GM23338 (cell line): ENCODE measurements around the gene IQCC. TPM values are rescaled to one million over a fixed set of nuclear protein-coding genes. Genes with fewer than 3 reads are reported as not detected.

Experiments used
- ATAC-seq: fragments of 200-7000 bp; cut with Tn5 transposase; 3 replicates; pipeline ENCODE4 v1.9.1; 2020
- DNase-seq: peaks from one replicate; pipeline ENCODE4 v3.0.0-alpha.2; 2015; ENCODE audit warnings: low spot score
- H2AFZ ChIP-seq: fragments of 200-600 bp; sonication (generic); 2 replicates; pipeline ENCODE4 v1.8.0; 2016; ENCODE audit warnings: antibody characterized with exemption, mild to moderate bottlenecking, moderate library complexity
- H3F3A ChIP-seq: fragments of 200-600 bp; sonication (generic); replicated peaks from 2 replicates; pipeline ENCODE4 v1.8.0; 2017; ENCODE audit warnings: antibody characterized with exemption, mixed run types, low read depth
- H3K27ac ChIP-seq: fragments of 200-600 bp; sonication (generic); 2 replicates; pipeline ENCODE4 v1.6.1; 2016; ENCODE audit warnings: low read depth
- H3K27me3 ChIP-seq: fragments of 200-600 bp; sonication (generic); 2 replicates; pipeline ENCODE4 v1.8.0; 2016; ENCODE audit warnings: mild to moderate bottlenecking, mixed run types, moderate library complexity; ENCODE audit not compliant: insufficient read depth
- H3K36me3 ChIP-seq: fragments of 200-600 bp; sonication (generic); 2 replicates; pipeline ENCODE4 v1.8.0; 2016; ENCODE audit warnings: mild to moderate bottlenecking; ENCODE audit not compliant: insufficient read depth
- H3K4me1 ChIP-seq: fragments of 200-600 bp; sonication (generic); 2 replicates; pipeline ENCODE4 v1.8.0; 2016; ENCODE audit warnings: mild to moderate bottlenecking, moderate library complexity; ENCODE audit not compliant: insufficient read depth
- H3K4me2 ChIP-seq: fragments of 200-600 bp; sonication (generic); 2 replicates; pipeline ENCODE4 v1.7.1; 2017; ENCODE audit warnings: mixed run types
- H3K4me3 ChIP-seq: fragments of 200-600 bp; sonication (generic); 2 replicates; pipeline ENCODE4 v1.6.1; 2016; ENCODE audit warnings: mixed run types
- H3K79me2 ChIP-seq: fragments of 200-600 bp; sonication (generic); replicated peaks from 2 replicates; pipeline ENCODE4 v1.8.0; 2017; ENCODE audit warnings: mild to moderate bottlenecking; ENCODE audit not compliant: insufficient read depth
- H3K9me2 ChIP-seq: fragments of 200-600 bp; sonication (generic); 2 replicates; pipeline ENCODE4 v1.8.0; 2017; ENCODE audit not compliant: insufficient read depth
- H4K20me1 ChIP-seq: fragments of 200-600 bp; sonication (generic); replicated peaks from 2 replicates; pipeline ENCODE4 v1.8.0; 2017; ENCODE audit warnings: mild to moderate bottlenecking; ENCODE audit not compliant: insufficient read depth
- H3K27ac Mint-ChIP-seq: 2 replicates; pipeline ENCODE4 v1.8.0; 2020; ENCODE audit warnings: inconsistent platforms, mild to moderate bottlenecking, moderate library complexity, mixed read lengths
- H3K27me3 Mint-ChIP-seq: 3 replicates; pipeline ENCODE4 v1.8.0; 2022; ENCODE audit warnings: low read depth, mild to moderate bottlenecking, moderate library complexity, mixed read lengths, inconsistent platforms; ENCODE audit not compliant: insufficient read depth, poor library complexity
- H3K36me3 Mint-ChIP-seq: 3 replicates; pipeline ENCODE4 v1.8.0; 2021; ENCODE audit warnings: low read depth, mild to moderate bottlenecking, inconsistent platforms, moderate library complexity, mixed read lengths
- H3K4me1 Mint-ChIP-seq: 3 replicates; pipeline ENCODE4 v1.8.0; 2020; ENCODE audit warnings: mild to moderate bottlenecking, inconsistent platforms, mixed read lengths
- H3K4me3 Mint-ChIP-seq: 3 replicates; pipeline ENCODE4 v1.8.0; 2021; ENCODE audit warnings: moderate library complexity, mild to moderate bottlenecking, inconsistent platforms, mixed read lengths
- H3K9me3 Mint-ChIP-seq: 3 replicates; pipeline ENCODE4 v1.8.0; 2020; ENCODE audit warnings: moderate library complexity, mild to moderate bottlenecking, inconsistent platforms, mixed read lengths
- CREB1 ChIP-seq: fragments of 250-450 bp; sonication (Bioruptor Pico); IDR thresholded peaks from 2 replicates; pipeline ENCODE4 v1.5.0; 2020; ENCODE audit warnings: low read depth, mild to moderate bottlenecking, moderate library complexity
- EZH2 ChIP-seq: fragments of 200-600 bp; sonication (generic); IDR thresholded peaks from one replicate; pipeline ENCODE4 v1.8.0; 2017; ENCODE audit warnings: antibody characterized with exemption, mild to moderate bottlenecking, low read depth; ENCODE audit not compliant: unreplicated experiment
- EZH2phosphoT487 ChIP-seq: fragments of 200-600 bp; sonication (generic); IDR thresholded peaks from one replicate; pipeline ENCODE4 v1.8.1; 2018; ENCODE audit warnings: antibody characterized with exemption; ENCODE audit not compliant: unreplicated experiment
- JUNB ChIP-seq: IDR thresholded peaks from one replicate; pipeline ENCODE4 v1.6.1; 2016; ENCODE audit warnings: antibody characterized with exemption; ENCODE audit not compliant: unreplicated experiment
- NANOG ChIP-seq: IDR thresholded peaks from 2 replicates; pipeline ENCODE4 v1.6.1; 2016; ENCODE audit warnings: antibody characterized with exemption, borderline replicate concordance
- POLR2AphosphoS5 ChIP-seq: IDR thresholded peaks from 2 replicates; pipeline ENCODE4 v1.6.1; 2016; ENCODE audit warnings: antibody characterized with exemption, low read depth
- STAT1 ChIP-seq: IDR thresholded peaks from one replicate; pipeline ENCODE4 v1.6.1; 2016; ENCODE audit warnings: antibody characterized with exemption; ENCODE audit not compliant: unreplicated experiment
- ZNF114 ChIP-seq: fragments of 250-450 bp; sonication (Bioruptor Pico); IDR thresholded peaks from 2 replicates; pipeline ENCODE4 v1.5.0; 2020; ENCODE audit warnings: mild to moderate bottlenecking, moderate library complexity
- ZNF331 ChIP-seq: fragments of 250-450 bp; sonication (Bioruptor Pico); IDR thresholded peaks from 2 replicates; pipeline ENCODE4 v1.5.0; 2020; ENCODE audit warnings: low read depth, mild to moderate bottlenecking, moderate library complexity
- polyA plus RNA-seq: library from polyadenylated mRNA; unstranded; fragments of >200 nt; fragmentation: Nextera tagmentation; extraction: Ambion mirVana; gene quantifications from 2 replicates; pipeline ENCODE4 v1.2.1, GENCODE V29; 2016
- total RNA-seq: library from RNA; depleted of rRNA; stranded (reverse); fragments of >200 nt; shearing (Covaris generic); gene quantifications from 2 replicates; pipeline ENCODE4 v1.2.3, GENCODE V29; 2014
- TF ChIP-seq, protein P1 (sequence below), 2 experiments: fragments of 200-600 bp in 1 of 2; sonication (generic) in 1 of 2; conservative IDR thresholded peaks; 2 replicates each; pipeline versions ENCODE4 v1.5.1 to v1.6.1; 2016 to 2017; ENCODE audit warnings: antibody characterized with exemption in 2 of 2, low read depth in 2 of 2, mild to moderate bottlenecking in 2 of 2, moderate library complexity in 1 of 2
- TF ChIP-seq, protein P2 (sequence below): fragments of 250-450 bp; sonication (Bioruptor Pico); IDR thresholded peaks from 2 replicates; pipeline ENCODE4 v1.5.0; 2020; ENCODE audit warnings: mild to moderate bottlenecking, moderate library complexity
- TF ChIP-seq, protein P3 (sequence below): IDR thresholded peaks from 2 replicates; pipeline ENCODE4 v1.6.1; 2016; ENCODE audit warnings: antibody characterized with exemption
- TF ChIP-seq, protein P4 (sequence below): IDR thresholded peaks from one replicate; pipeline ENCODE4 v1.6.1; 2018; ENCODE audit warnings: antibody characterized with exemption; ENCODE audit not compliant: unreplicated experiment

Gene IQCC
- total and polyA plus RNA-seq, 2 experiments from 2014 or later = 1.7 to 3.5 TPM

DNA sequence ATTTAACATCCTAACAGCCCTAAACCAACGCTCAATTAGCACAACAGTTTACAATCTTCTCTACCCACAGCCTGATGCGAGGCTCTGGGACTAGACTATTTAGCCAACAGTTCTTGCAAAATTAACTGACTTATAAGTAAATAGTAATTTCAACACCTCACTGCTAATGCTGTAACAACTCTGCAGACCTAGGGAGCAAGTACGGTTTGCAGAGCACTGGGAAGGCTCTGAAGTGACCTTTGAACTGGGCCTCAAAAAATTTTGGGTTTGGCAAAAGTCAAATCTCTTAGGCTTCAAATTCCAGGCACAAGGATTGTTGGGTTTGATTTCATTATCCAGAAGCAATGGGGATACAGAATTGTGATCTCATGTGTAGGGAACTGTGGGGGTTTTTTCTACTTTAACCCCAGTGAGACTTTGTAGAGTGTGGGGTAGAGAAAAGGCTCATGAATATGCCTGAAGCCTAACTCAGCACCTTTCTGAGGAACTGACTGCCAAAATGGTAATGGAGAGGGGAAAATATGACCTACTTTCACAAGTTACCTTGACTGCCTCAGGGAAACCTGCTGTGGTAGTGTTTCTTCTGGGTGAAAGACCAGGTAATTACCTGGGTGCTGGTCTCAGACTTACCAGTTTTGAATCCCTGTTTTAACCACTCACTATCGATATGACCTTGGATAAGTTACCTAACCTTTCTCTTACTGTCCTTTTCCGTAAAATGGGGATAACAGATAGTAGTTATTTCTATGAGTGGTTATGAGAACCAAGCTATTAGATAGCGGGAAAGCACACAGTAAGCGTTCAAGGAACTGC is 26.9 kb upstream of the IQCC start:
- H3K36me3 Mint-ChIP-seq = peaks cover 33% of the 10 kb centered on the region
- Histone ChIP-seq H3K79me2 (peaks cover 31% of the 10 kb centered on the region), H3K9me2 (no peaks in the 10 kb centered on the region), H3K4me2 (peak overlapping the region; percentile 97), H3K27ac (peak overlapping the region; percentile 96), H3K4me1 (peaks cover 30% of the 10 kb centered on the region), H4K20me1 (peaks cover 20% of the 10 kb centered on the region), H3K4me3 (peak overlapping the region; percentile 93), H3F3A (peaks cover 34% of the 10 kb centered on the region), H2AFZ (peak overlapping the region; percentile 94), H3K36me3 (peaks cover 8% of the 10 kb centered on the region), H3K27me3 (no peaks in the 10 kb centered on the region)
- ATAC-seq (no peak), DNase-seq (no peak)
- H3K4me1 Mint-ChIP-seq = peaks cover 32% of the 10 kb centered on the region
- H3K9me3 Mint-ChIP-seq = no peaks in the 10 kb centered on the region
- TF ChIP-seq EZH2 (no peak), POLR2AphosphoS5 (no peak), CREB1 (CRISPR knock-in tag) (no peak), STAT1 (no peak), JUNB (no peak), ZNF331 (CRISPR knock-in tag) (no peak), ZNF114 (CRISPR knock-in tag) (no peak), NANOG (no peak), EZH2phosphoT487 (no peak)
- TF ChIP-seq, protein P1, sequence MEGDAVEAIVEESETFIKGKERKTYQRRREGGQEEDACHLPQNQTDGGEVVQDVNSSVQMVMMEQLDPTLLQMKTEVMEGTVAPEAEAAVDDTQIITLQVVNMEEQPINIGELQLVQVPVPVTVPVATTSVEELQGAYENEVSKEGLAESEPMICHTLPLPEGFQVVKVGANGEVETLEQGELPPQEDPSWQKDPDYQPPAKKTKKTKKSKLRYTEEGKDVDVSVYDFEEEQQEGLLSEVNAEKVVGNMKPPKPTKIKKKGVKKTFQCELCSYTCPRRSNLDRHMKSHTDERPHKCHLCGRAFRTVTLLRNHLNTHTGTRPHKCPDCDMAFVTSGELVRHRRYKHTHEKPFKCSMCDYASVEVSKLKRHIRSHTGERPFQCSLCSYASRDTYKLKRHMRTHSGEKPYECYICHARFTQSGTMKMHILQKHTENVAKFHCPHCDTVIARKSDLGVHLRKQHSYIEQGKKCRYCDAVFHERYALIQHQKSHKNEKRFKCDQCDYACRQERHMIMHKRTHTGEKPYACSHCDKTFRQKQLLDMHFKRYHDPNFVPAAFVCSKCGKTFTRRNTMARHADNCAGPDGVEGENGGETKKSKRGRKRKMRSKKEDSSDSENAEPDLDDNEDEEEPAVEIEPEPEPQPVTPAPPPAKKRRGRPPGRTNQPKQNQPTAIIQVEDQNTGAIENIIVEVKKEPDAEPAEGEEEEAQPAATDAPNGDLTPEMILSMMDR (conservative IDR thresholded peaks at IDR 0.05; ENCODE audit: low read depth in 2 of 2) = no peak
- TF ChIP-seq, protein P2, sequence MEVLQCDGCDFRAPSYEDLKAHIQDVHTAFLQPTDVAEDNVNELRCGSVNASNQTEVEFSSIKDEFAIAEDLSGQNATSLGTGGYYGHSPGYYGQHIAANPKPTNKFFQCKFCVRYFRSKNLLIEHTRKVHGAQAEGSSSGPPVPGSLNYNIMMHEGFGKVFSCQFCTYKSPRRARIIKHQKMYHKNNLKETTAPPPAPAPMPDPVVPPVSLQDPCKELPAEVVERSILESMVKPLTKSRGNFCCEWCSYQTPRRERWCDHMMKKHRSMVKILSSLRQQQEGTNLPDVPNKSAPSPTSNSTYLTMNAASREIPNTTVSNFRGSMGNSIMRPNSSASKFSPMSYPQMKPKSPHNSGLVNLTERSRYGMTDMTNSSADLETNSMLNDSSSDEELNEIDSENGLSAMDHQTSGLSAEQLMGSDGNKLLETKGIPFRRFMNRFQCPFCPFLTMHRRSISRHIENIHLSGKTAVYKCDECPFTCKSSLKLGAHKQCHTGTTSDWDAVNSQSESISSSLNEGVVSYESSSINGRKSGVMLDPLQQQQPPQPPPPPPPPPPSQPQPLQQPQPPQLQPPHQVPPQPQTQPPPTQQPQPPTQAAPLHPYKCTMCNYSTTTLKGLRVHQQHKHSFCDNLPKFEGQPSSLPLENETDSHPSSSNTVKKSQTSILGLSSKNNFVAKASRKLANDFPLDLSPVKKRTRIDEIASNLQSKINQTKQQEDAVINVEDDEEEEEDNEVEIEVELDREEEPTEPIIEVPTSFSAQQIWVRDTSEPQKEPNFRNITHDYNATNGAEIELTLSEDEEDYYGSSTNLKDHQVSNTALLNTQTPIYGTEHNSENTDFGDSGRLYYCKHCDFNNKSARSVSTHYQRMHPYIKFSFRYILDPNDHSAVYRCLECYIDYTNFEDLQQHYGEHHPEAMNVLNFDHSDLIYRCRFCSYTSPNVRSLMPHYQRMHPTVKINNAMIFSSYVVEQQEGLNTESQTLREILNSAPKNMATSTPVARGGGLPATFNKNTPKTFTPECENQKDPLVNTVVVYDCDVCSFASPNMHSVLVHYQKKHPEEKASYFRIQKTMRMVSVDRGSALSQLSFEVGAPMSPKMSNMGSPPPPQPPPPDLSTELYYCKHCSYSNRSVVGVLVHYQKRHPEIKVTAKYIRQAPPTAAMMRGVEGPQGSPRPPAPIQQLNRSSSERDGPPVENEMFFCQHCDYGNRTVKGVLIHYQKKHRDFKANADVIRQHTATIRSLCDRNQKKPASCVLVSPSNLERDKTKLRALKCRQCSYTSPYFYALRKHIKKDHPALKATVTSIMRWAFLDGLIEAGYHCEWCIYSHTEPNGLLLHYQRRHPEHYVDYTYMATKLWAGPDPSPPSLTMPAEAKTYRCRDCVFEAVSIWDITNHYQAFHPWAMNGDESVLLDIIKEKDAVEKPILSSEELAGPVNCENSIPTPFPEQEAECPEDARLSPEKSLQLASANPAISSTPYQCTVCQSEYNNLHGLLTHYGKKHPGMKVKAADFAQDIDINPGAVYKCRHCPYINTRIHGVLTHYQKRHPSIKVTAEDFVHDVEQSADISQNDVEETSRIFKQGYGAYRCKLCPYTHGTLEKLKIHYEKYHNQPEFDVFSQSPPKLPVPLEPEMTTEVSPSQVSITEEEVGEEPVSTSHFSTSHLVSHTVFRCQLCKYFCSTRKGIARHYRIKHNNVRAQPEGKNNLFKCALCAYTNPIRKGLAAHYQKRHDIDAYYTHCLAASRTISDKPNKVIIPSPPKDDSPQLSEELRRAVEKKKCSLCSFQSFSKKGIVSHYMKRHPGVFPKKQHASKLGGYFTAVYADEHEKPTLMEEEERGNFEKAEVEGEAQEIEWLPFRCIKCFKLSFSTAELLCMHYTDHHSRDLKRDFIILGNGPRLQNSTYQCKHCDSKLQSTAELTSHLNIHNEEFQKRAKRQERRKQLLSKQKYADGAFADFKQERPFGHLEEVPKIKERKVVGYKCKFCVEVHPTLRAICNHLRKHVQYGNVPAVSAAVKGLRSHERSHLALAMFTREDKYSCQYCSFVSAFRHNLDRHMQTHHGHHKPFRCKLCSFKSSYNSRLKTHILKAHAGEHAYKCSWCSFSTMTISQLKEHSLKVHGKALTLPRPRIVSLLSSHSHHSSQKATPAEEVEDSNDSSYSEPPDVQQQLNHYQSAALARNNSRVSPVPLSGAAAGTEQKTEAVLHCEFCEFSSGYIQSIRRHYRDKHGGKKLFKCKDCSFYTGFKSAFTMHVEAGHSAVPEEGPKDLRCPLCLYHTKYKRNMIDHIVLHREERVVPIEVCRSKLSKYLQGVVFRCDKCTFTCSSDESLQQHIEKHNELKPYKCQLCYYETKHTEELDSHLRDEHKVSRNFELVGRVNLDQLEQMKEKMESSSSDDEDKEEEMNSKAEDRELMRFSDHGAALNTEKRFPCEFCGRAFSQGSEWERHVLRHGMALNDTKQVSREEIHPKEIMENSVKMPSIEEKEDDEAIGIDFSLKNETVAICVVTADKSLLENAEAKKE (CRISPR knock-in tag) = no peak
- TF ChIP-seq, protein P3, sequence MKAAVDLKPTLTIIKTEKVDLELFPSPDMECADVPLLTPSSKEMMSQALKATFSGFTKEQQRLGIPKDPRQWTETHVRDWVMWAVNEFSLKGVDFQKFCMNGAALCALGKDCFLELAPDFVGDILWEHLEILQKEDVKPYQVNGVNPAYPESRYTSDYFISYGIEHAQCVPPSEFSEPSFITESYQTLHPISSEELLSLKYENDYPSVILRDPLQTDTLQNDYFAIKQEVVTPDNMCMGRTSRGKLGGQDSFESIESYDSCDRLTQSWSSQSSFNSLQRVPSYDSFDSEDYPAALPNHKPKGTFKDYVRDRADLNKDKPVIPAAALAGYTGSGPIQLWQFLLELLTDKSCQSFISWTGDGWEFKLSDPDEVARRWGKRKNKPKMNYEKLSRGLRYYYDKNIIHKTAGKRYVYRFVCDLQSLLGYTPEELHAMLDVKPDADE = no peak
- TF ChIP-seq, protein P4, sequence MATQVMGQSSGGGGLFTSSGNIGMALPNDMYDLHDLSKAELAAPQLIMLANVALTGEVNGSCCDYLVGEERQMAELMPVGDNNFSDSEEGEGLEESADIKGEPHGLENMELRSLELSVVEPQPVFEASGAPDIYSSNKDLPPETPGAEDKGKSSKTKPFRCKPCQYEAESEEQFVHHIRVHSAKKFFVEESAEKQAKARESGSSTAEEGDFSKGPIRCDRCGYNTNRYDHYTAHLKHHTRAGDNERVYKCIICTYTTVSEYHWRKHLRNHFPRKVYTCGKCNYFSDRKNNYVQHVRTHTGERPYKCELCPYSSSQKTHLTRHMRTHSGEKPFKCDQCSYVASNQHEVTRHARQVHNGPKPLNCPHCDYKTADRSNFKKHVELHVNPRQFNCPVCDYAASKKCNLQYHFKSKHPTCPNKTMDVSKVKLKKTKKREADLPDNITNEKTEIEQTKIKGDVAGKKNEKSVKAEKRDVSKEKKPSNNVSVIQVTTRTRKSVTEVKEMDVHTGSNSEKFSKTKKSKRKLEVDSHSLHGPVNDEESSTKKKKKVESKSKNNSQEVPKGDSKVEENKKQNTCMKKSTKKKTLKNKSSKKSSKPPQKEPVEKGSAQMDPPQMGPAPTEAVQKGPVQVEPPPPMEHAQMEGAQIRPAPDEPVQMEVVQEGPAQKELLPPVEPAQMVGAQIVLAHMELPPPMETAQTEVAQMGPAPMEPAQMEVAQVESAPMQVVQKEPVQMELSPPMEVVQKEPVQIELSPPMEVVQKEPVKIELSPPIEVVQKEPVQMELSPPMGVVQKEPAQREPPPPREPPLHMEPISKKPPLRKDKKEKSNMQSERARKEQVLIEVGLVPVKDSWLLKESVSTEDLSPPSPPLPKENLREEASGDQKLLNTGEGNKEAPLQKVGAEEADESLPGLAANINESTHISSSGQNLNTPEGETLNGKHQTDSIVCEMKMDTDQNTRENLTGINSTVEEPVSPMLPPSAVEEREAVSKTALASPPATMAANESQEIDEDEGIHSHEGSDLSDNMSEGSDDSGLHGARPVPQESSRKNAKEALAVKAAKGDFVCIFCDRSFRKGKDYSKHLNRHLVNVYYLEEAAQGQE = no peak
- H3K27ac Mint-ChIP-seq = peak overlapping the region; percentile 89
- peaks cover 14% of the 10 kb centered on the region for H3K27me3 Mint-ChIP-seq
- H3K4me3 Mint-ChIP-seq = peak overlapping the region; percentile 95
